HG03558 (cell line): ENCODE measurements around the gene ACTR5.
"Not testable (repeated sequence)": the region's sequence is repeated elsewhere in the genome, so short reads cannot be mapped to it uniquely, and the experiment has no call there.

Experiments
- ATAC-seq: cut with Tn5 transposase; IDR thresholded peaks from one replicate; pipeline ENCODE4 v1.9.1; 2021; ENCODE audit warnings: moderate number of reproducible peaks; ENCODE audit not compliant: unreplicated experiment; ENCODE audit errors: extremely low read depth

ACTR5 gene

GRCh38 chr20:38762174-38762573 lies 13.9 kb downstream of the ACTR5 start:
- ATAC-seq = no peak

GRCh38 chr20:38763616-38764015 lies 15.4 kb downstream of the ACTR5 start:
- no peak for ATAC-seq

- ATAC-seq = no peak
Measured at GRCh38 chr20:38764567-38765318, 16.5 kb downstream of the ACTR5 start.

- no peak for ATAC-seq
Measured at GRCh38 chr20:38766071-38766470, 17.8 kb downstream of the ACTR5 start.

- no peak for ATAC-seq
Measured at GRCh38 chr20:38769376-38770295, 21.4 kb downstream of the ACTR5 start.

GRCh38 chr20:38770546-38770945 lies 22.3 kb downstream of the ACTR5 start:
- no peak for ATAC-seq

DNA sequence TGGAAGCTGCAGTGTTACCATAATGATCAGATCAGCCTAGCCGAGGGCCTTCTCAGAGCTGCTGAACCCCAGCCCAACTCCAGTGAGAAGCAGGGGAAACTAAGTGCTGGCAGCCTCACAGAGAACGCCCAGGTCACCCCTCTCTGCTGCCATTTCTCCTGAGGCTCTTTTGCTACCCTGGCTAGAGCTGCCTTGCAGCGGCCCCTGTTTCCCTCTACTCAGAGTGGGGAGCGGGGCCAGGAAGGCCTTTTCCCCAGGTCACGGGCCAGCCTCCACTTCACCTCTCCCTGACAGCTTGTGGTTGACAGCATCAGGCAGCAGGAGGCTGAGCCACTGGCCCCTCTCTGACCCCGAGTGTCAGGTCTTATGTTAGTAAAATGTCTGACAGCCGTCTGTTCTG lies 22.7 kb downstream of the ACTR5 start:
- no peak for ATAC-seq

DNA sequence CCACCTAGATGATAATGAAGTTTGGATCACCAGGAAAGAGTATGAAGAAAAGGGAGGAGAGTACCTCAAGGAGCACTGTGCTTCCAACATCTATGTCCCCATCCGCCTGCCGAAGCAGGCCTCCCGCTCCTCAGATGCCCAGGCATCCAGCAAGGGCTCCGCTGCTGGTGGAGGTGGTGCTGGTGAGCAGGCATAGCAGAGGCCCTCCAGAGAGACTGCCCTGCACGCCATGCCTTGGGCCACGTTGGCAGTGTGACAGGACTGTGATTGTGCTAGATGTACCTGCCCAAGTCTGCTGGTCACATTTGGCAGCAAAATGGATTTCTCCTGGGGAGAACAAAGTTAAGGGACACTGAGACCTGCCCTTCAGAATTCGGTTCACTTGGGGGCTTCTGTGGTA lies 23.4 kb downstream of the ACTR5 start:
- no peak for ATAC-seq

- no peak for ATAC-seq
Measured at GRCh38 chr20:38774167-38774566, 25.9 kb downstream of the ACTR5 start.

DNA sequence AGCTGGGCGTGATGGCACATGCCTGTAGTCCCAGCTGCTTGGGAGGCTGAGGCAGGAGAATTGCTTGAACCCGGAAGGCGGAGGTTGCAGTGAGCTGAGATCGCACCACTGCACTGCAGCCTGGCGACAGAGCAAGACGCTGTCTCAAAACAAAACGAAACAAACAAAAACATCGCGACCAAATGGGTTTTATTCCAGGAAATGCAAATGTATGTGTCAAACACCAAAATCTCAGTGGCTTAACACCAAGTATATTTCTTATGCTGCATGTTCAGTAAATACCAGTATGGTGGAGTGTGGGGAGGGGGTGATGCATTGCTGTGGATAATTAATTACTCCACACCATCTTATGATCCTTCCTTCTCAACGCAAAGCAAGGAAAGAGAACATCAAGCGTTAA lies 28.1 kb downstream of the ACTR5 start:
- no peak for ATAC-seq

GRCh38 chr20:38779247-38780097 lies 31.2 kb downstream of the ACTR5 start:
- ATAC-seq = no peak

DNA sequence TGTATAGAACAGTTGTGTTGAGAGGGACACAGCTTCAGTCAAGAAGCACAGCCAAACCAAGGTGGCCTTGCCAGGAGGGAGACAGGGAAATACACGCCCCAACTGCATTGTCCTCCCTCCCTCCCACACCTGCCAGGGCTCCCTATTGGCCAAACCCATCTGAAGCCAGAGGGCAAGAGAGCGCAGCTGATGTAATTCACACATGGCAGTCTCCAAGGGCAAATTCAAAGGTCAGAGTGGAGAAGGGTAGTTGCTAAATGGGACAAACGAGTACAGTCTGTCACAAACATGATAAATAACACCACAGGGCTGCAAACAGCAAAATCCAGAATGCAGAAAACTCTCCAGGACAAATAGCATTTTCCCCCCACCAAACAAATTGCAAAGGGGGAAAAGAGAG lies 34.0 kb downstream of the ACTR5 start:
- ATAC-seq = no peak

DNA sequence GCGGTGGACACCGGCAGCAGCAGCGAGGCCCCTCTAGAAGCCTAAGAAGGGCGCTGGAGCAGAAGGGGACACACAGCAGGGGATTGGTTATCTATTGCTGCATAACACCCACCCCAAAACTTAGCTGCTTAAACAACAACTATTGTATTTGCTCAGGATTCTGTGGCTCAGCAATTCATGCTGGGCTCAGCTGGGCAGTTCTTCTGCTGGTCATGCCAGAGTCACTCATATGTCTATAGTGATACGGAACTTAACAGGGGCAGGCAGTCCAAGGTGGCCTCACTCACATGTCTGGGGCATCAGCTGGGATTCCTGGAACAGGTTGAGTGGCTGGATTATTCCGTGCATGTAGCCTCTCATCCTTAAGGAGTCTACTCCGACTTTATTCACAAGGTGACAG lies 39.6 kb downstream of the ACTR5 start:
- ATAC-seq = no peak

- ATAC-seq = no peak
Measured at GRCh38 chr20:38789503-38790199, 41.4 kb downstream of the ACTR5 start.

- no peak for ATAC-seq
Measured at GRCh38 chr20:38790200-38791053, 42.2 kb downstream of the ACTR5 start.

DNA sequence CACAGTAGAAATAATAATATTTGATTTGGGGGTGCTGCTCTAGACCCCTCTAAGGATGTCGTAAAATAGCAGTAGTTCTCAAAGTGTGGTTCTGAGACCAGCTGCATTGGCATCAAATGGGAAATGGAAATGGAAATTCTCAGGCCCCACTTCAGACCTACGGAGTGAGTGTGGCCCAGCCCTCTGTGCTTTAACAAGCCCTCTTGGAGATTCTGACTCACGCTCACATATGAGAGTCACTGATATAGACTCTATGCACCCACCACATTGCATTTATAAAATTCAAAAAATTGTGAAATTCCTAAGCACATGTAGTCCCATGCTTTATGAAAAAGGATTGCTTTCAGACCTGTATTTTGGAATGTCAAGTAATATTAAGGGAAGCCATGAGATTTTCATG lies 43.0 kb downstream of the ACTR5 start:
- no peak for ATAC-seq

- no peak for ATAC-seq
Measured at GRCh38 chr20:38791940-38792339, 43.7 kb downstream of the ACTR5 start.

DNA sequence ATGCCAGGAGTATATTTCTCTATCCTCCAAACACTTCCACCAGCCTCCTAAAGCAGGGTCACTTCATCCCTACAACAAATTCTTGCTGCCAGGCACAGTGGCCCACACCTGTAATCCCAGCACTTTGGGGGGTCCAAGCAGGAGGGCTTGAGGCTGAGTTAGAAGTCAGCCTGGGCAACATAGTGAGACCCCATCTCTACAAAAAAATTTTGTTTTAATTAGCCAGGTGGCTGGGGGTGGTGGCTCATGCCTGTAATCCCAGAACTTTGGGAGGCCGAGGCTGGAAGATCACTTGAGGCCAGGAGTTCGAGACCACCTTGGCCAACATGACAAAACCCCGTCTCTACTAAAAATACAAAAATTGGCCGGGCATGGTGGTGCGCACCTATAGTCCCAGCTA lies 45.8 kb downstream of the ACTR5 start:
- ATAC-seq = not testable (repeated sequence)

- ATAC-seq = no peak
Measured at GRCh38 chr20:38798266-38798665, 50.0 kb downstream of the ACTR5 start.
